IPS DF 4.7 (cell line): Measurements from ENCODE around the gene INTS15.
"Not testable (repeated sequence)": the region's sequence is repeated elsewhere in the genome, so short reads cannot be mapped to it uniquely, and the experiment has no call there.

Experiments
- DNase-seq: peaks from one replicate; pipeline ENCODE4 v3.0.0-alpha.2; 2013; ENCODE audit warnings: low spot score; ENCODE audit errors: extremely low read depth

The INTS15 gene

GRCh38 chr7:6576867-6577368 lies 12.9 kb upstream of the INTS15 start:
- DNase-seq = not testable (repeated sequence)

DNA sequence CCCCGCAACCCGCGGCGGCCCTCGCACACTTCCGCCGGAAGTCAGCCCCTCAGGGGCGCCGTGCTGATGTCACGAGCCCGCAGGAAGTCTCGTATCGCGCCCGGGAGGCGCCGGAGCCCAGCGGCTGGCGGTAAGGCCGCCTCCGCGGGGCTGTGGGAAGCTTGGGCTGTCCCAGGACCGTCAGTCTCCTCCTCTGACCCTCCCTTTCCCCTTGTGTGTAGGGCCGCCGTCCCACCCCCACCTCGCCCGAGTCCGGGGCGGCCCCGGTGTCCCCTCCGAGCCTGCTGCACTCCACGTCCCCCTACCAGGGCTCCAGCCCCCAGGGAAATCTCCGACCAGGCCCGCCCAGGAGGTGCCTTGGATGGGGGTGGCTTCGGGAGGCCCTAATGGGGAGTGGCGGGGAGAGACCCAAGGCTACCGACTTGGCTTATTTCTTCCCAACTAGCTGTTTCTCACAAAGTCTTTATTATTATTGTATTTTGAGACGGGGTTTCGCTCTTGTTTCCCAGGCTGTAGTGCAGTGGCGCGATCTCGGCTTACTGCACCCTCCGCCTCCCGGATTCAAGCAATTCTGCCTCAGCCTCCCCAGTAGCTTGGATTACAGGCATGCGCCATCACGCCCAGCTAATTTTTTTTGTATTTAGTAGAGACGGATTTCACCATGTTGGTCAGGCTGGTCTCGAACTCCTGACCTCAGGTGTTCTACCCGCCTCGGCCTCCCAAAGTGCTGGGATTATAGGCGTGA lies 12.3 kb upstream of the INTS15 start, which contains the start of gene ZDHHC4:
TSS of gene ZDHHC4 (plus strand) at position 86 of the 745 bp plus-strand sequence. CDS start 3,108 bp downstream, outside the sequence.
- DNase-seq = no peak

GRCh38 chr7:6578114-6579084 lies 11.4 kb upstream of the INTS15 start:
- DNase-seq = no peak

DNA sequence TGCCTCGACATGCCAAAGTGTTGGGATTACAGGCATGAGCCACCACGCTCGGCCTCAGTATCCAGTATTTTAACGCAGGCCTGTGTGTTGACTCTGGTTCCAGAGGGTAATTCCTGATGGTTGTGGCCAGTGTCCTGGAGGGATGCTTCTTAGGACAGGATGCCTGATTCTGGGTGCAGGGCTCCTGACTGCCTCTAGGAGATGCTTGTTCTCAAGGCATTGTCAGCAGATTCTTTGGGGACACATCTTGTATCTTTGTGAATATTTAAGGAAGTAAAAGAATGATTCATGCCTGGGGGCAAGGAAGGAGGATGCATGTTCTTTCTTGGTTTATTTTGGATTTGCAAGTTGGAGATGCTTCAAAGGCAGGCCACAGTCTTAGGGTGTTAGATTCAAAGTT lies 10.4 kb upstream of the INTS15 start:
- DNase-seq = no peak

GRCh38 chr7:6585746-6586432 lies 3.9 kb upstream of the INTS15 start:
- DNase-seq = not testable (repeated sequence)

- no peak for DNase-seq
Measured at GRCh38 chr7:6588566-6588965, 1.3 kb upstream of the INTS15 start.

- no peak for DNase-seq
Measured at GRCh38 chr7:6589151-6589828, 531 bp upstream of the INTS15 start.

- DNase-seq = no peak
Measured at GRCh38 chr7:6590645-6591110, 857 bp downstream of the INTS15 start.

DNA sequence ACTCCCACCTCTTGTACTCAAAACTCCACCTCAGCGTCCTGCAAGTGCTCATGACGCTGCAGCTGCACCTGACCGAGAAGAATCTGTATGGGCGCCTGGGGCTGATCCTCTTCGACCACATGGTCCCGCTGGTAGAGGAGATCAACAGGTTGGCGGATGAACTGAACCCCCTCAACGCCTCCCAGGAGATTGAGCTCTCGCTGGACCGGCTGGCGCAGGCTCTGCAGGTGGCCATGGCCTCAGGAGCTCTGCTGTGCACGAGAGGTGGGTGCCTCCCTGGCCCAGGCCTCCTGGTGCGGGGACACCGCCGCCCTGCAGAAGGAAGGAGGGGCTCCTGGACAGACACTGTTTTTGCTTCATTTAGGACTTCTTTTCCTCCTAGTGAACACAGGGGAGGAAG lies 10.3 kb downstream of the INTS15 start:
- no peak for DNase-seq

DNA sequence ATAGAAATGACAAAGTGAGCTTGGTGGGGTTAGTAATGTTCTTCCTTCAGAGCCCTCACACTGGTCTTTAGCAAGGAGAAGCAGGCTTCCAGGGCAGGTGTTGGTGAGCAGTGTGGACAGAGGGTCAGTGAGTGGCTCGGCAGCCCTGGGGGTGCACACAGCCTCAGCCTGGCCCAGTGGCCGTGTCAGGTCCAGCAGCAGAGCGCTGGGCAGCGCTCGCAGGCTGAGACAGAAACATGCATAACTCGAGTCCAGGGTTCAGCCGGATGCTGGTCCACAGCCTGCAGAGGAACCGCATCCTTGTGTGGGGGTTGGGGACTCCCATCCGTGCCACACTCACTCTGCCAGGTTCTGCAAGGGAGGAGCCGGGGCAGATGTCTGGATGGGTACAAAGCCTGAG lies 14.6 kb downstream of the INTS15 start:
- no peak for DNase-seq

- DNase-seq = no peak
Measured at GRCh38 chr7:6606866-6607583, 17.2 kb downstream of the INTS15 start.

GRCh38 chr7:6607651-6608051 lies 17.8 kb downstream of the INTS15 start:
- no peak for DNase-seq

DNA sequence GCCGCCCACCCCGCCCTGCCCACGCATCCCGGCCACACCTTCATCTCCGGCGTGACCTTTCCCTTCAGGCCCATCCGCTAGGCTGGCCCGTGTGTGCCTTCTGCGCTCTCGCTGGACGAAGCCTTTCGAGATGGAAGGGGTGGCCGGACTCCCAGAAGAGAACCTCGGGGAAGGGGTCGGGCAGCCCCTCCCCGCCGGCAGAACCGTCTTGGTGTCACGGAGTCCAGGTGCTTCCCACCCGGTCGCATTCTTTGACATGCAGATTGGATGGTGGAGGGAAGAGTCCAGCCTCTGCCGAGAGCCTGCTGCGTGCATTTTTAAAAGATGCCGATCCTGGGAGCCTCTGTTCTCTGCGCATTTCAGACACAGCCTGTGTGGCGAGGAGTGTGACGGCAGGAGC lies 18.3 kb downstream of the INTS15 start:
- no peak for DNase-seq

DNA sequence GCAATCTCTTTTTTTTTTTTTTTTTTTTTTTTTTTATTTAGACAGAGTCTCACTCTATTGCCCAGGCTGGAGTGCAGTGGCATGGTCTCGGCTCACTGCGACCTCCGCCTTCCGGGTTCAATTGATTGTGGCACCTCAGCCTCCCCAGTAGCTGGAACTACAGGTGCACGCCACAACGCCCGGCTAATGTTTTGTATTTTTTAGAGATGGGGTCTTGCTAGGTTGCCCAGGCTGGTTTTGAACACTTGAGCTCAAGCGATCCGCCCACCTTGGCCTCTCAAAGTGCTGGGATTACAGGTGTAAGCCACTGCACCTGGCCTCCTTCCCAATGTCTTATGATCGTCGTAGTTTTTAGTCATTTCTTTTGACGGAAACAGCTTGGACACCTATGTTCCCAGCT lies 19.0 kb downstream of the INTS15 start:
- no peak for DNase-seq

- DNase-seq = no peak
Measured at GRCh38 chr7:6612819-6613218, 23.0 kb downstream of the INTS15 start.

DNA sequence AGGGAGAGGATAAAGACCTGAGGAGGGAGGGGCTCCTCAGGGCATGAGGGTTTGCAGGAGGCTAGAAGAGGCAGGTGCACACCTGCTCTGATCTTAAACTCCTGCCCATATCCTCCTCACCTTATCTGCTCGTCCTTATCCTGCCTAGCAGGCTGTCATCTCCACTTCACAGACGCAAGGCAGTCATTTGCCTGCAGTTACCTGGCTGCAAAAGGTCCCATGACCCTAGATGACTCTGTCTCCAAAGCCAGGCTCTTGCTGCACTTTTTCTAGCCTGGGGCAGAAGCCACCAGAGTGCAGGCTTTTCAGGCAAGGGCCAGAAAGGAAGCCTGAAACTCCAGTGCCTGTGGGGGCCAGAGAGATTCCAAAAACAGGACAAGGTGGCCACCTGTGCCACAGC lies 23.9 kb downstream of the INTS15 start:
- no peak for DNase-seq

GRCh38 chr7:6614953-6615722 lies 25.3 kb downstream of the INTS15 start, which contains the start of gene ZNF853:
Gene ZNF853, plus strand, starts transcription at chr7:6615610. Its CDS starts 565 bp downstream, at chr7:6616175.
- DNase-seq = no peak

GRCh38 chr7:6615723-6616555 lies 26.1 kb downstream of the INTS15 start:
- DNase-seq = no peak
